Stimulated activated CD4-positive, alpha-beta T cell treated with anti-CD3 and anti-CD28 coated beads, Interleukin-2, amount 100 ng/mL, for 4 hours (primary cell): ENCODE measurements around the gene MYO9B.

Experiments used
- DNase-seq: peaks from one replicate; pipeline ENCODE4 v3.0.0-alpha.2; 2020; ENCODE audit warnings: low read depth

Gene MYO9B

GRCh38 chr19:17075035-17075863 is at the start of gene MYO9B, which contains the start of gene HAUS8:
MYO9B (plus strand) TSS chr19:17075777; CDS start chr19:17101718, 25,941 bp downstream.
HAUS8 (minus strand) TSS chr19:17075452; CDS start chr19:17075422, 30 bp downstream.
- peak; percentile 99 for DNase-seq

GRCh38 chr19:17025991-17026658 is 49.5 kb upstream of the MYO9B start:
- no peak for DNase-seq

GRCh38 chr19:17026706-17027534 is 48.7 kb upstream of the MYO9B start, which contains the start of gene CPAMD8:
CPAMD8 (minus strand) TSS chr19:17026810; CDS start chr19:17026642, 168 bp downstream.
- no peak for DNase-seq

- no peak for DNase-seq
Measured at GRCh38 chr19:17027535-17027975, 48.0 kb upstream of the MYO9B start.

- DNase-seq: no peak
Measured at GRCh38 chr19:17031741-17032140, 43.8 kb upstream of the MYO9B start.

GRCh38 chr19:17035842-17036424 is 39.6 kb upstream of the MYO9B start:
- no peak for DNase-seq

GRCh38 chr19:17036640-17037039 is 38.9 kb upstream of the MYO9B start:
- DNase-seq: no peak

- DNase-seq: no peak
Measured at GRCh38 chr19:17037184-17037583, 38.4 kb upstream of the MYO9B start.

- DNase-seq: no peak
Measured at GRCh38 chr19:17037966-17038500, 37.5 kb upstream of the MYO9B start.

- DNase-seq: no peak
Measured at GRCh38 chr19:17041976-17042375, 33.6 kb upstream of the MYO9B start.

- no peak for DNase-seq
Measured at GRCh38 chr19:17043744-17044143, 31.8 kb upstream of the MYO9B start.

GRCh38 chr19:17045907-17046502 is 29.6 kb upstream of the MYO9B start:
- DNase-seq: no peak

- no peak for DNase-seq
Measured at GRCh38 chr19:17048885-17049453, 26.6 kb upstream of the MYO9B start.

GRCh38 chr19:17049711-17050280 is 25.8 kb upstream of the MYO9B start:
- no peak for DNase-seq

GRCh38 chr19:17052439-17052838 is 23.1 kb upstream of the MYO9B start:
- DNase-seq: no peak

GRCh38 chr19:17054746-17055145 is 20.8 kb upstream of the MYO9B start:
- DNase-seq: no peak

- no peak for DNase-seq
Measured at GRCh38 chr19:17055636-17056035, 19.9 kb upstream of the MYO9B start.

- DNase-seq: no peak
Measured at GRCh38 chr19:17058236-17058635, 17.3 kb upstream of the MYO9B start.

GRCh38 chr19:17060802-17061201 is 14.8 kb upstream of the MYO9B start:
- DNase-seq: no peak

- no peak for DNase-seq
Measured at GRCh38 chr19:17061205-17061604, 14.4 kb upstream of the MYO9B start.
